Measurements from ENCODE around the gene SLC4A2. TPM values are rescaled to one million over a fixed set of nuclear protein-coding genes. Genes with fewer than 3 reads are reported as not detected.

The SLC4A2 gene
- total RNA-seq, 3 donors from 2014 or later (not counting 1 experiment from before 2014, with no cell fraction given) = 60.4 to 87.3 (median 66.1) TPM

- Mint-ChIP-seq H3K4me1 (peaks cover 40 to 64% of the 10 kb centered on the region in 2 donors), H3K4me3 (peak within 1 kb of the TSS; percentile 92), H3K36me3 (no peaks in the 10 kb centered on the region), H3K27me3 (ENCODE audit: low read depth in 2 of 2) (no peaks in the 10 kb centered on the region), H3K9me3 (no peaks in the 10 kb centered on the region), H3K27ac (peak within 1 kb of the TSS; percentile 88 to 98)
- peaks cover 60% of the 10 kb centered on the region for H3K4me1 ChIP-seq (ENCODE audit: control insufficient read depth, insufficient read depth, low read length)
- ATAC-seq (peak; percentile 58 to 76 (median 66)), DNase-seq (peak; percentile 80 to 93)
- no peak for TF ChIP-seq CTCF (IDR thresholded peaks at IDR 0.05)
- under 1% methylated on average over 69 of the region's 69 CpGs for WGBS (ENCODE audit: insufficient coverage)
- peak within 1 kb of the TSS; percentile 64 for H3K4me3 ChIP-seq (ENCODE audit: low read length)
- no peaks in the 10 kb centered on the region for H3K27me3 ChIP-seq (ENCODE audit: control insufficient read depth, insufficient read depth, low read length)
- H3K36me3 ChIP-seq (ENCODE audit: control insufficient read depth, insufficient read depth, low read length) = no peaks in the 10 kb centered on the region
- H3K27ac ChIP-seq (ENCODE audit: low read length) = peak within 1 kb of the TSS; percentile 88
- H3K9me3 ChIP-seq (ENCODE audit: control insufficient read depth, insufficient read depth, low read length) = no peaks in the 10 kb centered on the region
- intact Hi-C loops (cut with micrococcal nuclease) = loop anchor here (5.0 kb wide), 1 partner anchor 259 kb away; the partner anchor contains the start of gene NUB1
These were observed 23.9 kb downstream of the SLC4A2 start, which contains the start of gene TMUB1 for GRCh38 chr7:151083071-151083823. TMUB1 (minus strand) TSS chr7:151083493; CDS start chr7:151082563, 930 bp downstream.

GRCh38 chr7:151083824-151084160, 24.4 kb downstream of the SLC4A2 start:
- no peak for TF ChIP-seq CTCF (IDR thresholded peaks at IDR 0.05)
- WGBS (ENCODE audit: insufficient coverage) = 10% methylated on average over 2 of the region's 3 CpGs
- Histone ChIP-seq H3K36me3 (ENCODE audit: control insufficient read depth, insufficient read depth, low read length) (no peaks in the 10 kb centered on the region), H3K27me3 (ENCODE audit: control insufficient read depth, insufficient read depth, low read length) (no peaks in the 10 kb centered on the region), H3K4me1 (ENCODE audit: control insufficient read depth, insufficient read depth, low read length) (peaks cover 65% of the 10 kb centered on the region), H3K4me3 (ENCODE audit: low read length) (peak overlapping the region; percentile 64), H3K27ac (ENCODE audit: low read length) (peak overlapping the region; percentile 88), H3K9me3 (ENCODE audit: control insufficient read depth, insufficient read depth, low read length) (no peaks in the 10 kb centered on the region)
- Mint-ChIP-seq H3K27me3 (ENCODE audit: low read depth in 2 of 2) (no peaks in the 10 kb centered on the region), H3K36me3 (no peaks in the 10 kb centered on the region), H3K4me1 (peaks cover 44 to 64% of the 10 kb centered on the region in 2 donors), H3K4me3 (peak overlapping the region; percentile 76), H3K27ac (peak overlapping the region; percentile 88 to 98), H3K9me3 (no peaks in the 10 kb centered on the region)
- intact Hi-C loops (cut with micrococcal nuclease) = loop anchor here (5.0 kb wide), 1 partner anchor 259 kb away; the partner anchor contains the start of gene NUB1
- ATAC-seq (no peak), DNase-seq (no peak)

GRCh38 chr7:151085329-151085690, 25.9 kb downstream of the SLC4A2 start:
- no peak for TF ChIP-seq CTCF (IDR thresholded peaks at IDR 0.05)
- H3K27me3 ChIP-seq (ENCODE audit: control insufficient read depth, insufficient read depth, low read length) = no peaks in the 10 kb centered on the region
- H3K9me3 Mint-ChIP-seq = no peaks in the 10 kb centered on the region
- ATAC-seq (no peak), DNase-seq (no peak)
- H3K9me3 ChIP-seq (ENCODE audit: control insufficient read depth, insufficient read depth, low read length) = no peaks in the 10 kb centered on the region
- H3K27ac Mint-ChIP-seq = peak overlapping the region; percentile 88 to 98
- H3K4me3 ChIP-seq (ENCODE audit: low read length) = no peak overlapping the region
- H3K36me3 Mint-ChIP-seq = no peaks in the 10 kb centered on the region
- intact Hi-C loops (cut with micrococcal nuclease) = no loop called here
- no peaks in the 10 kb centered on the region for H3K27me3 Mint-ChIP-seq (ENCODE audit: low read depth in 2 of 2)
- peaks cover 48 to 65% of the 10 kb centered on the region in 2 donors for H3K4me1 Mint-ChIP-seq
- H3K36me3 ChIP-seq (ENCODE audit: control insufficient read depth, insufficient read depth, low read length) = no peaks in the 10 kb centered on the region
- 46% methylated on average over 5 of the region's 5 CpGs for WGBS (ENCODE audit: insufficient coverage)
- H3K27ac ChIP-seq (ENCODE audit: low read length) = no peak overlapping the region
- H3K4me3 Mint-ChIP-seq = peak overlapping the region; percentile 88
- peaks cover 69% of the 10 kb centered on the region for H3K4me1 ChIP-seq (ENCODE audit: control insufficient read depth, insufficient read depth, low read length)
